Measurements from ENCODE around the gene ACTL6B.

Gene ACTL6B

GRCh38 chr7:100626530-100627237 is 29.6 kb downstream of the ACTL6B start:
- DNase-seq = peak; percentile 87

- DNase-seq = no peak
These were observed 30.2 kb downstream of the ACTL6B start for GRCh38 chr7:100626055-100626454.

DNA sequence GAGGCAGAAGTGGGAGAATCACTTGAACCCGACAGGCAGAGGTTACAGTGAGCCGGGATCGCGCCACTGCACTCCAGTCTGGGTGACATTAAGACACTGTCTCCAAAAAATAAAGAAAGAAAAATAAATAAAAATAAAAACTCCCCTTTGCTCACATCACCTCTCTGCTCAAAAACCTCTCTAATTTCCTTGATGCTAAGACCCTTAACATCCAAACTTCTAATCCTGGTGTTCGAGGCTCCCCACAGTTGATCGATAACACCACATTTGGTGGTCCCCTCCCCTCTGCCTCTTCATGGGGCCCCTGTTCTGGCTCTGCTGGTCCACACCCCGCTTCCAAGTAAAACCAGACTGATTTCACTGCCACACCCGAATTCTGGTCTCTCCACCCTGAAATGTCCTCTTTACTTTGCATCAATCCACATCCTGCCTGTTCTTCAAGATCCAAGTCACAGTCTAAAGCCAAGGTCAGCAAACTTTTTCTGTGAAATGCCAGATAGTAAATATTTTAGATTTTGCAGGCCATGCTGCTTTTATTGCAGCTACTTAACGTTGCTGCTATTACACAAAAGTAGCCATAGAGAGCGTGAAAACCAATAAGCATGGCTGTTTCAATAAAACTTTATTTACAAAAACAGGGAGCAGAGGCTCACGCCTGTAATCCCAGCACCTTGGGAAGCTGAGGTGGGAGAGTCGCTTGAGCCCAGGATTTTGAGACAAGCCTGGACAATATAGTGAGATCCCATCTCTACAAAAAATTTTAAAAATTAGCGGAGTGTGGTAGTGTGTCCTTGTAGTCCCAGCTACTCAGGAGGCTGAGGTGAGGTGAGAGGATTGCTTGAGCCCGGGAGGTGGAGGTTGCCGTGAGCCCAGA is 32.1 kb downstream of the ACTL6B start:
- DNase-seq = no peak

- DNase-seq = no peak
These were observed 34.7 kb downstream of the ACTL6B start for GRCh38 chr7:100621554-100621953.

DNA sequence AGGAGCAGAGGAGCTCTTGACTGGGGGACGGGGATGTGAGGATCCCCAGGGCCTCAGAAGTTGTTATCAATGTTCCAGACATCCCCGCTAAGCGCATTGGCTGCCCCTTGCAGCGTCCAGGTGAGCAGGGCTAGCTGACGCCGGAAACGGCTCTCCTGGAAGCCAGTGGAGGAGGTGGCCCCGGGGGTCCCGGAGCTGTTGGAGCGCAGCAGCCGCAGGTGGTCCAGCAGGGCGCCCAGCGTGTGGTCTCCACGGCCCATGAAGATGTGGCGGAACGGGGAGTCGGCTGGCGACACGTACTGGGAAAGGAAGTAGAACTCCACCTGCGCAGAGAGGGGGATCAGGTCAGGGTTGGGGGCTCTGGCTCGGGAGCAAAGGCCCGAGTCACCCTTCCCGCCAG is 35.4 kb downstream of the ACTL6B start:
- DNase-seq = no peak

GRCh38 chr7:100620239-100620638 is 36.0 kb downstream of the ACTL6B start:
- DNase-seq = no peak

GRCh38 chr7:100614308-100614861 is 41.9 kb downstream of the ACTL6B start:
- DNase-seq = no peak

GRCh38 chr7:100613412-100614175 is 42.7 kb downstream of the ACTL6B start:
- DNase-seq = no peak

- DNase-seq = no peak
These were observed 43.4 kb downstream of the ACTL6B start for GRCh38 chr7:100612730-100613390.

GRCh38 chr7:100611983-100612729 is 44.1 kb downstream of the ACTL6B start, which contains the start of gene MOSPD3:
MOSPD3 (plus strand) TSS chr7:100612540; CDS start chr7:100612792, 252 bp downstream.
- peak; percentile 99 for DNase-seq

DNA sequence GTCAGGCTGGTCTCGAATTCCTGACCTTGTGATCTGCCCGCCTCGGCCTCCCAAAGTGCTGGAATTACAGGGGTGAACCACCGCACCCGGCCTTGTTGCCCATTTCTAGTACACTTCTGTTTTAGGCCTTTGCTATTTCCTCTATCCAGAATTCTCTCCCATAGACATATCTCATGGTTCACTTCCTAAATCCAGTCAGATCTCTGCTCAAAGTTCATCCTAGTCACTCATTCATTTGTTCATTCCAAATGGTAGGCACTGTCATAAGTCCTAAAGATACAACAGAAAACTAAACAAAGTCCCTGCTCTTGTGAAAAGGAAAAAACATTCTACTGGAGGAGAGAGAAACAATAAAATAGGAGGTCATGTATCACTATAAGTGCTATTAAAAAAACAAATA is 46.3 kb downstream of the ACTL6B start:
- no peak for DNase-seq

- DNase-seq = peak; percentile 29
These were observed 49.1 kb downstream of the ACTL6B start for GRCh38 chr7:100607111-100607510.

GRCh38 chr7:100606313-100606712 is 49.9 kb downstream of the ACTL6B start:
- DNase-seq = no peak

DNA sequence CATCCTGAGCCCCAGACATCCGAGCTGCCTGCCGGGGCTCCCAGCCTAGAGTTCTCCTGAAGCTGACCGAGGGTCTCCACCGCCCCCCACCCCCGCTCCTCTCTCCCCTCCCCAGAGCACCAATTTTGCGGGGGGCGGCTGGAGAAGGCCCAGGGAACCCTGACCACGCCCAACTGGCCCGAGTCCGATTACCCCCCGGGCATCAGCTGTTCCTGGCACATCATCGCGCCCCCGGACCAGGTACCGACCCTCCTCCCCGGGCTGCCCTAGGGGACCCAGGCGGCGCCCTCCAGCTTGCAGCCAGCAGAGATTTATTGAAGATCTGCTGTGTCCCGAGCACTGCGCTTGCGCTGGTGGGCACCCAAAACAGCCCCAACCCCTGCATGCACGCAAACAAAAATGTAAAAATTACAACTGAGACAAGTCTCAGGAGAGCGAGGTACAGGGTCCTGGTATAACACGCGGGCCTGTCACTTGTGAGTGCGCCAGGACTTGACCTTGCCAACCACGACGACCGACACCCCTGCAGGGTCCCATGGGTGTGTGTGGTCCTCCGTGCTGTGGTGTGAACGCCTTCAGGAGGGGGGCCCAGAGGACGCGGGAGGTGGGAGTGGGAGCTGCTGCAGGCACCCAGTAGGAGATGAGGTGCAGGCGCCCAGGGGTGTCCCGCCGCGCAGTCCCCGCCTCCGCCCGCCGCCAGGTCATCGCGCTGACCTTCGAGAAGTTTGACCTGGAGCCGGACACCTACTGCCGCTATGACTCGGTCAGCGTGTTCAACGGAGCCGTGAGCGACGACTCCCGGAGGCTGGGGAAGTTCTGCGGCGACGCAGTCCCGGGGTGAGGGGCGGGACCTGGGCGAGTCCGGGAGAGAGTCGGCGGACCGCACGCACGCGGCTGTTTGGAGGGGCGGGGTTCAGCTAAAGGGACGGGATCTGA is 51.0 kb downstream of the ACTL6B start:
- no peak for DNase-seq

DNA sequence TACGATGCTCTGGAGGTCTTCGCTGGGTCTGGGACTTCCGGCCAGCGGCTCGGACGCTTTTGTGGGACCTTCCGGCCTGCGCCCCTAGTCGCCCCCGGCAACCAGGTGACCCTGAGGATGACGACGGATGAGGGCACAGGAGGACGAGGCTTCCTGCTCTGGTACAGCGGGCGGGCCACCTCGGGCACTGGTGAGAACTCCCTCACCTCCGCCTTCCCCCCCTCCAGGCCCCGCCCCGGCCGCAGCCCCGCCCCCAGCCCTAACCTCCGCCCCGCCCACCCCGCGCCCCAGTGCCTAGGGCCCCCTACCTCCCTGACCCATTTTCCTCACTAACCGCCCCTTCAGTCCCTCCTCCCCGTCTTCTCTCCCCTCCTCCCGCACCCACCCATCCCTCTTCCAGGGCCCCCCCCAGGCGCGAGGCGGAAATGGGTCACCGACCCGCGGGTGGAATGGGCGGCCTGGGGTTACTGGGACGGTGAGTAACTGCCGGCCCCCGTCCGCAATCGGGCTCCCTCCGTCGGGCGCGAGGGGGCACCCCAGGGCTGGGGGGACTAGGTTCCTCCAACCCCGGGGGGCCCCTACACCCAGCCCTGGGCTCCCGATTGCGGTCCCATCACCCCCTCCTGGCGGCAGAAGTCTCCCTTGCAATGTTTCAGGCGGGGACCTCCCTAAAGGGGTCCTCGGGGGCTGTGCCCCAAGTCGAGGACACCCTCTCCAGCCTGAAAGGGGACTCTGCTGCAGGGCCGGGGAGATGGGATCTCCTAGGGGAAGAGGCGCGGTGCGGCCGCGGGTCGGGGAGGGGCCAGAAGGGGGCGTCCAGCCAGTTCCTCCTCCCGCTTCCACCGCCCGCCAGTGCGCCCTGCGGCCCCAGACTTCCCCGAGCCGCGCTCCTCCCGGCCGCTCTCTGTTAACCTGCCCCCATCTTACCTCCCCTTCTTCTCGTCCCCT is 51.9 kb downstream of the ACTL6B start:
- DNase-seq = peak; percentile 87

DNA sequence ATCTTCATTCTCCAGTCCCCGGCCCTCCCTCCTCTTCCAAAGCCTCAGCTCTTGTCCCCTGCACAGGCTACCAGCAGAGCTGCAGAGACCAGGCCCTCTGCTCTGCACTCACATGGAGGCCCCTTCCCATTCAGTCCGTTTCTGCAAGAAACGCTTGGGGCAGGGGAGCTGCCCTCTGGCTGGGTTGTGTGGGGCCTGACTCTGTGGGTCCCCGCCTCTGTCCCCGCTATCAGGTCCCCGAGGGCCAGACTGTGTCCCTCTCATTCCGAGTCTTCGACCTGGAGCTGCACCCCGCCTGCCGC is 52.6 kb downstream of the ACTL6B start:
- peak; percentile 59 for DNase-seq

DNA sequence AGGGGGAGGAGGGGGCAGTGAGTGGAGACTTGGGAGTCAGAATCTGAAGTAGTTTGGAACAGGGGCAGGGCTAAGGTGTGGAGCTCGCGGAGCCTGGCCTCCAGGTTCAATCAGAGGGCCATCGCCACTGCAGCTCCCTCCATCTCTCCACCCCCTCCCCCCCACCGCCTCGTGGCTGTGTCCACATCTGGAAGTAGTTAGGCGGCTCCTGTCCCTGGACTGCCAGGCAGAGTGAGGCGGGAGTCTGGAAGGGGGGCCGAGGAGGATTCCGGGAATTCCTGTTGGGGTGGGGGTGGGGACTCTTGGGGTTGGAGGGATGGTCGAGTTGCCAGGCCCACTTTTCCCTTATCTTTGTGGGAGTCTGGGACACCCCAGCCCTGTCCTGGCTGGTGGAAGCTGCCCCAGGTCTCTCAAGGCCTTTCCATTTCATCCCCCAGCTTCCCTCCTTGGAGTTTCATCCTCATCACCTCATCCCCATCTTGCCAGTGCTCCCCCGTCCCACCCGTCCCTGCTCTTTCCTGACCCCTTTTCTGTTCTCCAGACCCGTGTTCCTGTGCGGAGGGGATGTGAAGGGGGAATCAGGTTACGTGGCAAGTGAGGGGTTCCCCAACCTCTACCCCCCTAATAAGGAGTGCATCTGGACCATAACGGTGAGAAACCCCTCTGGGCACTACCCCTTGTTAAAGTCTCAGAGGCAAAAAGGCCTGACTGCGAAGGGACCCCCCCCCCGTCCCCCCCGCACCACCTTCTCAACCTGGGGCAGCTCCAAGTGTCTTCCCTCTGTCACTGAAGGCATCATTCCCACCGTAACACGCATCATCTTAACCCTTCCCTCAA is 53.1 kb downstream of the ACTL6B start:
- peak; percentile 94 for DNase-seq

DNA sequence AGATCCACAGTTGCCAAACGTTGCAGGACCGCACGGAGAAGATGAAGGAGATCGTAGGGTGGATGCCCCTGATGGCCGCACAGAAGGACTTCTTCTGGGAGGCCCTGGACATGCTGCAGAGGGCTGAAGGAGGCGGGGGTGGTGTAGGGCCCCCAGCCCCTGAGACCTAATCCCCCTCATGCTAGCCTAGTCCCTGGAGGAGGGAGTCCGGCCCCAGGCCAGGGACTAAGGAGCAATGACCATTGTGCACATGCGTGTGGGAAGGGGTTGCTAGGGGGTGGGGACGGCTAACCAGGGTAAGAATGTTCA is 55.6 kb downstream of the ACTL6B start:
- no peak for DNase-seq

Data from EL (cell line).